Measurements from ENCODE around the gene SSNA1.

SSNA1 gene

DNA sequence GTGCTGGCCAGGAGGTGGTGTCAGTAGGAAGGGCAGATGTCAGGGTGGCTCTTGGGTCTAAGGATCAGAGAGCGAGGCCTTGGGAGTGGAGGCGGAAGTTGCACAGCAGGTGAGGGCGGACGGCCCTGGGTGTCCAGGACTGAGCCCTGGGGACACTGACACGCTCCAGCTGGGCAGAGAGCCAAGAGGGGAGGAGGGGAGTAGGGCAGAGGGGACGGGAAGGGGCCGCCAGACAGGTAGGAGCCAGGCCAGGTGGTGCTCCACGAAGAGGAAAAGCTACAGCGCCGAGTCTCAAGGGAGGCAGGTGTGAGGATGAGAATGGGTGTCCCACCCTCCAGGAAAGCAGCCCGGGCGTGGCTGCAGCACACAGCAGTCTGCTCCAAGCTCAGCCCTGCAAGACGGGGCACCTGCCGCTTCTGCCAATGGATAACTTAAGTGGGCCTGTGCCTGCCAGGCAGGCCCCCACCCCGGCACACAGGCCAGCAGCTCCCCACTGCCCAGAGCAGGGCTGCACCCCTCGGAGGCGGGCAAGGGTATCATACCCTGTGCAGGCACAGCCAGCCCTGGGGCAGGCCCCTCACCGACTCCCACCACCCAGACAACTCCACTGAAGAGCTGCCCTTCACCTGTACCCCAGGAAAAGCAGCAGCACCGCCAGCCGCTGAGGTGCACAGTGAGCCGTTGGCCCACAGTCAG, 7.2 kb downstream of the SSNA1 start (continued):
- TF ChIP-seq ZNF510 (tag by site-specific recombination; IDR thresholded peaks at IDR 0.05; ENCODE audit: insufficient replicate concordance) (no peak), ZNF837 (tag by site-specific recombination; IDR thresholded peaks at IDR 0.05) (no peak), ZNF677 (tag by site-specific recombination; IDR thresholded peaks at IDR 0.05) (no peak), ZNF324 (tag by site-specific recombination; IDR thresholded peaks at IDR 0.05) (no peak), SP3 (tag by site-specific recombination; IDR thresholded peaks at IDR 0.05) (no peak), HOXD13 (CRISPR knock-in tag; IDR thresholded peaks at IDR 0.05; ENCODE audit: borderline replicate concordance) (no peak), ZNF785 (tag by site-specific recombination; IDR thresholded peaks at IDR 0.05) (no peak), ZFP3 (tag by site-specific recombination; IDR thresholded peaks at IDR 0.05; ENCODE audit: low read depth) (no peak), ZFP41 (tag by site-specific recombination; IDR thresholded peaks at IDR 0.05; ENCODE audit: borderline replicate concordance) (no peak), KLF8 (tag by site-specific recombination; IDR thresholded peaks at IDR 0.05) (peak; percentile 59; the same call in 1 of the 2 replicates), ZBTB7A (tag by site-specific recombination; IDR thresholded peaks at IDR 0.05; ENCODE audit: low read depth) (peak; percentile 50), ZNF394 (tag by site-specific recombination; IDR thresholded peaks at IDR 0.05; ENCODE audit: borderline replicate concordance) (no peak), SCRT1 (tag by site-specific recombination; IDR thresholded peaks at IDR 0.05; ENCODE audit: borderline replicate concordance) (0 out of 2 replicates have a peak, but pooled peaks have one; percentile 22), ZNF621 (tag by site-specific recombination; IDR thresholded peaks at IDR 0.05) (no peak), ZNF777 (tag by site-specific recombination; IDR thresholded peaks at IDR 0.05; ENCODE audit: borderline replicate concordance) (no peak), MEIS1 (CRISPR knock-in tag; IDR thresholded peaks at IDR 0.05; ENCODE audit: borderline replicate concordance) (no peak)
- TF ChIP-seq, protein P1, sequence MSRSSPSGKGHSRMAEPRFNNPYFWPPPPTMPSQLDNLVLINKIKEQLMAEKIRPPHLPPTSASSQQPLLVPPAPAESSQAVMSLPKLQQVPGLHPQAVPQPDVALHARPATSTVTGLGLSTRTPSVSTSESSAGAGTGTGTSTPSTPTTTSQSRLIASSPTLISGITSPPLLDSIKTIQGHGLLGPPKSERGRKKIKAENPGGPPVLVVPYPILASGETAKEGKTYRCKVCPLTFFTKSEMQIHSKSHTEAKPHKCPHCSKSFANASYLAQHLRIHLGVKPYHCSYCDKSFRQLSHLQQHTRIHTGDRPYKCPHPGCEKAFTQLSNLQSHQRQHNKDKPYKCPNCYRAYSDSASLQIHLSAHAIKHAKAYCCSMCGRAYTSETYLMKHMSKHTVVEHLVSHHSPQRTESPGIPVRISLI (tag by site-specific recombination; IDR thresholded peaks at IDR 0.05), result no peak
- TF ChIP-seq, protein P2, sequence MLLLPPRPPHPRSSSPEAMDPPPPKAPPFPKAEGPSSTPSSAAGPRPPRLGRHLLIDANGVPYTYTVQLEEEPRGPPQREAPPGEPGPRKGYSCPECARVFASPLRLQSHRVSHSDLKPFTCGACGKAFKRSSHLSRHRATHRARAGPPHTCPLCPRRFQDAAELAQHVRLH (tag by site-specific recombination; IDR thresholded peaks at IDR 0.05), result no peak
- TF ChIP-seq, protein P3, sequence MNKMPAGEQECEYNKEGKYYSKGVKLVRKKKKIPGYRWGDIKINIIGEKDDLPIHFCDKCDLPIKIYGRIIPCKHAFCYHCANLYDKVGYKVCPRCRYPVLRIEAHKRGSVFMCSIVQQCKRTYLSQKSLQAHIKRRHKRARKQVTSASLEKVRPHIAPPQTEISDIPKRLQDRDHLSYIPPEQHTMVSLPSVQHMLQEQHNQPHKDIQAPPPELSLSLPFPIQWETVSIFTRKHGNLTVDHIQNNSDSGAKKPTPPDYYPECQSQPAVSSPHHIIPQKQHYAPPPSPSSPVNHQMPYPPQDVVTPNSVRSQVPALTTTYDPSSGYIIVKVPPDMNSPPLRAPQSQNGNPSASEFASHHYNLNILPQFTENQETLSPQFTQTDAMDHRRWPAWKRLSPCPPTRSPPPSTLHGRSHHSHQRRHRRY (tag by site-specific recombination; IDR thresholded peaks at IDR 0.05), result no peak
- TF ChIP-seq, protein P4, sequence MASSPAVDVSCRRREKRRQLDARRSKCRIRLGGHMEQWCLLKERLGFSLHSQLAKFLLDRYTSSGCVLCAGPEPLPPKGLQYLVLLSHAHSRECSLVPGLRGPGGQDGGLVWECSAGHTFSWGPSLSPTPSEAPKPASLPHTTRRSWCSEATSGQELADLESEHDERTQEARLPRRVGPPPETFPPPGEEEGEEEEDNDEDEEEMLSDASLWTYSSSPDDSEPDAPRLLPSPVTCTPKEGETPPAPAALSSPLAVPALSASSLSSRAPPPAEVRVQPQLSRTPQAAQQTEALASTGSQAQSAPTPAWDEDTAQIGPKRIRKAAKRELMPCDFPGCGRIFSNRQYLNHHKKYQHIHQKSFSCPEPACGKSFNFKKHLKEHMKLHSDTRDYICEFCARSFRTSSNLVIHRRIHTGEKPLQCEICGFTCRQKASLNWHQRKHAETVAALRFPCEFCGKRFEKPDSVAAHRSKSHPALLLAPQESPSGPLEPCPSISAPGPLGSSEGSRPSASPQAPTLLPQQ (tag by site-specific recombination; IDR thresholded peaks at IDR 0.05), result no peak
- TF ChIP-seq, protein P5, sequence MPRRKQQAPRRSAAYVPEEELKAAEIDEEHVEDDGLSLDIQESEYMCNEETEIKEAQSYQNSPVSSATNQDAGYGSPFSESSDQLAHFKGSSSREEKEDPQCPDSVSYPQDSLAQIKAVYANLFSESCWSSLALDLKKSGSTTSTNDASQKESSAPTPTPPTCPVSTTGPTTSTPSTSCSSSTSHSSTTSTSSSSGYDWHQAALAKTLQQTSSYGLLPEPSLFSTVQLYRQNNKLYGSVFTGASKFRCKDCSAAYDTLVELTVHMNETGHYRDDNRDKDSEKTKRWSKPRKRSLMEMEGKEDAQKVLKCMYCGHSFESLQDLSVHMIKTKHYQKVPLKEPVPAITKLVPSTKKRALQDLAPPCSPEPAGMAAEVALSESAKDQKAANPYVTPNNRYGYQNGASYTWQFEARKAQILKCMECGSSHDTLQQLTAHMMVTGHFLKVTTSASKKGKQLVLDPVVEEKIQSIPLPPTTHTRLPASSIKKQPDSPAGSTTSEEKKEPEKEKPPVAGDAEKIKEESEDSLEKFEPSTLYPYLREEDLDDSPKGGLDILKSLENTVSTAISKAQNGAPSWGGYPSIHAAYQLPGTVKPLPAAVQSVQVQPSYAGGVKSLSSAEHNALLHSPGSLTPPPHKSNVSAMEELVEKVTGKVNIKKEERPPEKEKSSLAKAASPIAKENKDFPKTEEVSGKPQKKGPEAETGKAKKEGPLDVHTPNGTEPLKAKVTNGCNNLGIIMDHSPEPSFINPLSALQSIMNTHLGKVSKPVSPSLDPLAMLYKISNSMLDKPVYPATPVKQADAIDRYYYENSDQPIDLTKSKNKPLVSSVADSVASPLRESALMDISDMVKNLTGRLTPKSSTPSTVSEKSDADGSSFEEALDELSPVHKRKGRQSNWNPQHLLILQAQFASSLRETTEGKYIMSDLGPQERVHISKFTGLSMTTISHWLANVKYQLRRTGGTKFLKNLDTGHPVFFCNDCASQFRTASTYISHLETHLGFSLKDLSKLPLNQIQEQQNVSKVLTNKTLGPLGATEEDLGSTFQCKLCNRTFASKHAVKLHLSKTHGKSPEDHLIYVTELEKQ (tag by site-specific recombination; IDR thresholded peaks at IDR 0.05; ENCODE audit: borderline replicate concordance), result no peak
- TF ChIP-seq, protein P6, sequence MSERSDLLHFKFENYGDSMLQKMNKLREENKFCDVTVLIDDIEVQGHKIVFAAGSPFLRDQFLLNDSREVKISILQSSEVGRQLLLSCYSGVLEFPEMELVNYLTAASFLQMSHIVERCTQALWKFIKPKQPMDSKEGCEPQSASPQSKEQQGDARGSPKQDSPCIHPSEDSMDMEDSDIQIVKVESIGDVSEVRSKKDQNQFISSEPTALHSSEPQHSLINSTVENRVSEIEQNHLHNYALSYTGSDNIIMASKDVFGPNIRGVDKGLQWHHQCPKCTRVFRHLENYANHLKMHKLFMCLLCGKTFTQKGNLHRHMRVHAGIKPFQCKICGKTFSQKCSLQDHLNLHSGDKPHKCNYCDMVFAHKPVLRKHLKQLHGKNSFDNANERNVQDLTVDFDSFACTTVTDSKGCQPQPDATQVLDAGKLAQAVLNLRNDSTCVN (tag by site-specific recombination; optimal IDR thresholded peaks at IDR 0.05), result no peak
- TF ChIP-seq, protein P7, sequence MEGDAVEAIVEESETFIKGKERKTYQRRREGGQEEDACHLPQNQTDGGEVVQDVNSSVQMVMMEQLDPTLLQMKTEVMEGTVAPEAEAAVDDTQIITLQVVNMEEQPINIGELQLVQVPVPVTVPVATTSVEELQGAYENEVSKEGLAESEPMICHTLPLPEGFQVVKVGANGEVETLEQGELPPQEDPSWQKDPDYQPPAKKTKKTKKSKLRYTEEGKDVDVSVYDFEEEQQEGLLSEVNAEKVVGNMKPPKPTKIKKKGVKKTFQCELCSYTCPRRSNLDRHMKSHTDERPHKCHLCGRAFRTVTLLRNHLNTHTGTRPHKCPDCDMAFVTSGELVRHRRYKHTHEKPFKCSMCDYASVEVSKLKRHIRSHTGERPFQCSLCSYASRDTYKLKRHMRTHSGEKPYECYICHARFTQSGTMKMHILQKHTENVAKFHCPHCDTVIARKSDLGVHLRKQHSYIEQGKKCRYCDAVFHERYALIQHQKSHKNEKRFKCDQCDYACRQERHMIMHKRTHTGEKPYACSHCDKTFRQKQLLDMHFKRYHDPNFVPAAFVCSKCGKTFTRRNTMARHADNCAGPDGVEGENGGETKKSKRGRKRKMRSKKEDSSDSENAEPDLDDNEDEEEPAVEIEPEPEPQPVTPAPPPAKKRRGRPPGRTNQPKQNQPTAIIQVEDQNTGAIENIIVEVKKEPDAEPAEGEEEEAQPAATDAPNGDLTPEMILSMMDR (tag by site-specific recombination; IDR thresholded peaks at IDR 0.05), result no peak
- TF ChIP-seq, protein P8, sequence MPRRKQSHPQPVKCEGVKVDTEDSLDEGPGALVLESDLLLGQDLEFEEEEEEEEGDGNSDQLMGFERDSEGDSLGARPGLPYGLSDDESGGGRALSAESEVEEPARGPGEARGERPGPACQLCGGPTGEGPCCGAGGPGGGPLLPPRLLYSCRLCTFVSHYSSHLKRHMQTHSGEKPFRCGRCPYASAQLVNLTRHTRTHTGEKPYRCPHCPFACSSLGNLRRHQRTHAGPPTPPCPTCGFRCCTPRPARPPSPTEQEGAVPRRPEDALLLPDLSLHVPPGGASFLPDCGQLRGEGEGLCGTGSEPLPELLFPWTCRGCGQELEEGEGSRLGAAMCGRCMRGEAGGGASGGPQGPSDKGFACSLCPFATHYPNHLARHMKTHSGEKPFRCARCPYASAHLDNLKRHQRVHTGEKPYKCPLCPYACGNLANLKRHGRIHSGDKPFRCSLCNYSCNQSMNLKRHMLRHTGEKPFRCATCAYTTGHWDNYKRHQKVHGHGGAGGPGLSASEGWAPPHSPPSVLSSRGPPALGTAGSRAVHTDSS (tag by site-specific recombination; IDR thresholded peaks at IDR 0.05), result no peak

All from HEK293 (cell line).